ENCODE data around the gene TRAPPC6A. TPM values are rescaled to one million over a fixed set of nuclear protein-coding genes. Genes with fewer than 3 reads are reported as not detected.

TRAPPC6A gene
- 10 to 100 TPM; 44.6 to 61.9 (median 53.0) TPM for total RNA-seq
- 100 to 1,000 TPM; 173 to 174 TPM for polyA plus RNA-seq
- total RNA-seq: 14.0 reads per million, percentile 43 among the genes with 10 or more reads in this experiment

- peak; percentile 3 for ATAC-seq
These were observed at the start of gene TRAPPC6A for GRCh38 chr19:45177817-45178261. Gene TRAPPC6A (minus strand): TSS chr19:45178237. CDS start chr19:45178218, 19 bp downstream.

GRCh38 chr19:45224645-45225044 lies 46.6 kb upstream of the TRAPPC6A start:
- Mint-ChIP-seq H3K9me3 (no peaks in the 10 kb centered on the region), H3K27ac (no peak overlapping the region), H3K27me3 (peaks cover 10 to 36% (median 13%) of the 10 kb centered on the region in 5 donors), H3K4me1 (no peaks in the 10 kb centered on the region), H3K36me3 (no peaks in the 10 kb centered on the region), H3K4me3 (no peak overlapping the region)
- ChIA-PET POLR2A (no interaction called here), CTCF (no interaction called here)
- Histone ChIP-seq H3K4me1 (ENCODE audit: control insufficient read depth in 2 of 2, insufficient read depth in 2 of 2, low read length in 2 of 2) (no peaks in the 10 kb centered on the region), H3K9me3 (ENCODE audit: control insufficient read depth in 2 of 3, low read length in 3 of 3) (no peaks in the 10 kb centered on the region), H3K27me3 (ENCODE audit: control insufficient read depth in 2 of 2, insufficient read depth in 2 of 2, low read length in 2 of 2) (no peaks in the 10 kb centered on the region), H3K27ac (ENCODE audit: low read depth, low read length) (no peak overlapping the region), H3K36me3 (ENCODE audit: control insufficient read depth in 2 of 3, insufficient read depth in 3 of 3, low read length in 3 of 3) (no peaks in the 10 kb centered on the region), H3K4me3 (ENCODE audit: low read length) (no peak overlapping the region)
- DNase-seq (no peak), ATAC-seq (no peak)
- intact Hi-C loops (cut with micrococcal nuclease): no loop called here

More at GRCh38 chr19:45177817-45178261, at the start of gene TRAPPC6A:
- H3K4me1 ChIP-seq (ENCODE audit: control insufficient read depth in 2 of 2, insufficient read depth in 2 of 2, low read length in 2 of 2): peaks cover 24 to 39% of the 10 kb centered on the region in 2 donors
- Mint-ChIP-seq H3K36me3 (peaks cover 0 to 12% (median 6%) of the 10 kb centered on the region in 5 donors), H3K4me3 (peak within 1 kb of the TSS; percentile 87 to 99 (median 96)), H3K9me3 (peaks cover 0 to 2% (median 0%) of the 10 kb centered on the region in 11 donors), H3K27ac (peak within 1 kb of the TSS; percentile 88 to 98 (median 94)), H3K27me3 (no peaks in the 10 kb centered on the region), H3K4me1 (peaks cover 9 to 64% (median 50%) of the 10 kb centered on the region in 7 donors)
- H3K4me3 ChIP-seq (ENCODE audit: low read length): peak within 1 kb of the TSS; percentile 88
- intact Hi-C loops (cut with micrococcal nuclease): loop anchor here (1.0 to 10.0 kb wide), 23 partner anchors 25 to 709 kb away; partner anchors contain the start of genes CLPTM1 (in 2 of the 2), GEMIN7 (in 2 of the 2), MARK4 (in 2 of the 2) and OPA3 (in 2 of the 2)
- ChIA-PET CTCF (interaction anchor here (1.3 to 1.7 kb wide), 3 partner anchors 10 to 86 kb away, joined by 3 to 11 read pairs (median 6); partner anchors contain the start of gene PPP1R37), POLR2A (interaction anchor here (0.8 to 3.5 kb wide), 17 partner anchors 9 to 286 kb away, joined by 3 to 36 read pairs (median 5); partner anchors contain the start of genes CLASRP, GEMIN7, NKPD1 and PPP1R37)
- no peaks in the 10 kb centered on the region for H3K27me3 ChIP-seq (ENCODE audit: control insufficient read depth in 2 of 2, insufficient read depth in 2 of 2, low read length in 2 of 2)
- H3K9me3 ChIP-seq (ENCODE audit: control insufficient read depth in 2 of 3, low read length in 3 of 3): no peaks in the 10 kb centered on the region
- peaks cover 0 to 10% (median 4%) of the 10 kb centered on the region in 3 experiments for H3K36me3 ChIP-seq (ENCODE audit: control insufficient read depth in 2 of 3, insufficient read depth in 3 of 3, low read length in 3 of 3)
- no peak for DNase-seq
- peak within 1 kb of the TSS; percentile 83 for H3K27ac ChIP-seq (ENCODE audit: low read depth, low read length)

GRCh38 chr19:45223879-45224278 lies 45.8 kb upstream of the TRAPPC6A start:
- Mint-ChIP-seq H3K9me3 (no peaks in the 10 kb centered on the region), H3K4me1 (no peaks in the 10 kb centered on the region), H3K36me3 (no peaks in the 10 kb centered on the region), H3K27ac (no peak overlapping the region), H3K27me3 (peaks cover 10 to 41% (median 17%) of the 10 kb centered on the region in 5 donors), H3K4me3 (no peak overlapping the region)
- Histone ChIP-seq H3K4me3 (ENCODE audit: low read length) (no peak overlapping the region), H3K36me3 (ENCODE audit: control insufficient read depth in 2 of 3, insufficient read depth in 3 of 3, low read length in 3 of 3) (no peaks in the 10 kb centered on the region), H3K27me3 (ENCODE audit: control insufficient read depth in 2 of 2, insufficient read depth in 2 of 2, low read length in 2 of 2) (no peaks in the 10 kb centered on the region), H3K9me3 (ENCODE audit: control insufficient read depth in 2 of 3, low read length in 3 of 3) (no peaks in the 10 kb centered on the region), H3K27ac (ENCODE audit: low read depth, low read length) (no peak overlapping the region), H3K4me1 (ENCODE audit: control insufficient read depth in 2 of 2, insufficient read depth in 2 of 2, low read length in 2 of 2) (no peaks in the 10 kb centered on the region)
- ChIA-PET CTCF (no interaction called here), POLR2A (no interaction called here)
- DNase-seq: no peak
- ATAC-seq: no peak
- intact Hi-C loops (cut with micrococcal nuclease): no loop called here

GRCh38 chr19:45222724-45223123 lies 44.7 kb upstream of the TRAPPC6A start:
- DNase-seq (no peak), ATAC-seq (no peak)
- ChIA-PET CTCF (interaction anchor here (0.6 kb wide), 1 partner anchor 20 kb away, joined by 3 read pairs; no protein-coding TSS in a partner anchor), POLR2A (no interaction called here)
- Mint-ChIP-seq H3K27me3 (peaks cover 15 to 50% (median 23%) of the 10 kb centered on the region in 5 donors), H3K4me1 (no peaks in the 10 kb centered on the region), H3K4me3 (no peak overlapping the region), H3K27ac (no peak overlapping the region), H3K9me3 (no peaks in the 10 kb centered on the region), H3K36me3 (no peaks in the 10 kb centered on the region)
- Histone ChIP-seq H3K27me3 (ENCODE audit: control insufficient read depth in 2 of 2, insufficient read depth in 2 of 2, low read length in 2 of 2) (no peaks in the 10 kb centered on the region), H3K27ac (ENCODE audit: low read depth, low read length) (no peak overlapping the region), H3K4me3 (ENCODE audit: low read length) (no peak overlapping the region), H3K36me3 (ENCODE audit: control insufficient read depth in 2 of 3, insufficient read depth in 3 of 3, low read length in 3 of 3) (no peaks in the 10 kb centered on the region), H3K9me3 (ENCODE audit: control insufficient read depth in 2 of 3, low read length in 3 of 3) (no peaks in the 10 kb centered on the region), H3K4me1 (ENCODE audit: control insufficient read depth in 2 of 2, insufficient read depth in 2 of 2, low read length in 2 of 2) (no peaks in the 10 kb centered on the region)
- intact Hi-C loops (cut with micrococcal nuclease): no loop called here

GRCh38 chr19:45218911-45219743 lies 41.1 kb upstream of the TRAPPC6A start:
- H3K27ac ChIP-seq (ENCODE audit: low read depth, low read length): no peak overlapping the region
- peak overlapping the region in 1 of 9 donors; percentile 69 for H3K27ac Mint-ChIP-seq
- H3K4me3 Mint-ChIP-seq: no peak overlapping the region
- no peaks in the 10 kb centered on the region for H3K27me3 ChIP-seq (ENCODE audit: control insufficient read depth in 2 of 2, insufficient read depth in 2 of 2, low read length in 2 of 2)
- peaks cover 0 to 1% (median 0%) of the 10 kb centered on the region in 11 donors for H3K9me3 Mint-ChIP-seq
- no peak for DNase-seq
- no peak for ATAC-seq
- POLR2A ChIA-PET: no interaction called here
- H3K4me3 ChIP-seq (ENCODE audit: low read length): no peak overlapping the region
- H3K36me3 ChIP-seq (ENCODE audit: control insufficient read depth in 2 of 3, insufficient read depth in 3 of 3, low read length in 3 of 3): no peaks in the 10 kb centered on the region
- H3K9me3 ChIP-seq (ENCODE audit: control insufficient read depth in 2 of 3, low read length in 3 of 3): no peaks in the 10 kb centered on the region
- intact Hi-C loops (cut with micrococcal nuclease): no loop called here
- no peaks in the 10 kb centered on the region for H3K36me3 Mint-ChIP-seq
- H3K27me3 Mint-ChIP-seq: peaks cover 34 to 73% (median 48%) of the 10 kb centered on the region in 5 donors
- CTCF ChIA-PET: no interaction called here
- H3K4me1 Mint-ChIP-seq: peaks cover 0 to 7% (median 2%) of the 10 kb centered on the region in 7 donors
- no peaks in the 10 kb centered on the region for H3K4me1 ChIP-seq (ENCODE audit: control insufficient read depth in 2 of 2, insufficient read depth in 2 of 2, low read length in 2 of 2)

- Histone ChIP-seq H3K9me3 (ENCODE audit: control insufficient read depth in 2 of 3, low read length in 3 of 3) (no peaks in the 10 kb centered on the region), H3K4me3 (ENCODE audit: low read length) (no peak overlapping the region), H3K27ac (ENCODE audit: low read depth, low read length) (no peak overlapping the region), H3K36me3 (ENCODE audit: control insufficient read depth in 2 of 3, insufficient read depth in 3 of 3, low read length in 3 of 3) (no peaks in the 10 kb centered on the region), H3K4me1 (ENCODE audit: control insufficient read depth in 2 of 2, insufficient read depth in 2 of 2, low read length in 2 of 2) (no peaks in the 10 kb centered on the region), H3K27me3 (ENCODE audit: control insufficient read depth in 2 of 2, insufficient read depth in 2 of 2, low read length in 2 of 2) (no peaks in the 10 kb centered on the region)
- H3K9me3 Mint-ChIP-seq: peaks cover 0 to 2% (median 0%) of the 10 kb centered on the region in 11 donors
- no peaks in the 10 kb centered on the region for H3K36me3 Mint-ChIP-seq
- ChIA-PET POLR2A (no interaction called here), CTCF (no interaction called here)
- intact Hi-C loops (cut with micrococcal nuclease): no loop called here
- peaks cover 0 to 7% (median 2%) of the 10 kb centered on the region in 7 donors for H3K4me1 Mint-ChIP-seq
- no peak for ATAC-seq
- DNase-seq: no peak
- H3K27me3 Mint-ChIP-seq: peaks cover 41 to 71% (median 52%) of the 10 kb centered on the region in 5 donors
- no peak overlapping the region for H3K4me3 Mint-ChIP-seq
- peak overlapping the region in 1 of 9 donors; percentile 69 for H3K27ac Mint-ChIP-seq
These were observed 40.4 kb upstream of the TRAPPC6A start for GRCh38 chr19:45218426-45218825.
